ENCODE data around the gene AKAP12.
A peak's percentile ranks its signal among the peaks of the same experiment; 100 is the strongest.

Gene AKAP12

GRCh38 chr6:151279891-151280290, 40.1 kb downstream of the AKAP12 start:
- no peak for DNase-seq (ENCODE audit: low spot score)

GRCh38 chr6:151280859-151281258, 41.1 kb downstream of the AKAP12 start:
- DNase-seq (ENCODE audit: low spot score): no peak

DNA sequence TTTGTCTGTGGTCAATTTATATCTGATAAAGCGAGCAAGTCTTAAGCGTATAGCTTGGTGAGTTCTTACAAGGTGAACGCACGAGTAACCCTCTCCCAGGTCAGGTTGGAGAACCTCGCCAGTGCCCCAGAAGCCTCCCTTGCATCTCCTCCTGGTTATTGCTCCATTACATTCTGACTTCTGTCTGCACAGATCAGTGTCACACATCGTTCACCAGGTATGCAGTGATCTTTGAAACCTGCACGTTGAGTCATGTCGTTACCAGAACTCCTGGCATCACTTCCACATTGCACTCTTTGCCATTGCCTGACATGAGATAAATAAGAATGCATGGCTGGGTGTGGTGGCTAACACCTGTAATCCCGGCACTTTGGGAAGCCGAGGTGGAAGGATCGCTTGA, 44.2 kb downstream of the AKAP12 start:
- no peak for DNase-seq (ENCODE audit: low spot score)

- peak; percentile 11 for DNase-seq (ENCODE audit: low spot score)
These were observed 44.8 kb downstream of the AKAP12 start for GRCh38 chr6:151284548-151285017.

DNA sequence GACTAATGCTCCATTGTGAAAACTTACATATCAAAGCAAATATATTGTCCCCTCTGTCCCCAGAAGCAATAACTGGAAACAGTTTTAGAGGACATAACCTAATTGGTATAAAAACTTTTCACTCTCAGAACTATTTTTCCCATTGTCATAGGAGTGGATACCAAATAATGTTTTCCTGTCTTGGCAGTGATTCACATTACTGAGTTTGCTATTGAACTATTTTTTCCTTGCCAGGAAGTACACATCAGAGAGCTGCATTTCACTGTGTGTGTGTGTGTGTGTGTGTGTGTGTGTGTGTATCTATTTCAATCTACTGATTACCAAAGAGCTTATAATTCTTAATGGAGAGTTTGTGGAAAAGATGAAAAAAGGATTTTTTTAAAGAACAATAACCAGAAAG, 45.4 kb downstream of the AKAP12 start:
- peak; percentile 41 for DNase-seq (ENCODE audit: low spot score)

GRCh38 chr6:151286214-151286613, 46.4 kb downstream of the AKAP12 start:
- no peak for DNase-seq (ENCODE audit: low spot score)

DNA sequence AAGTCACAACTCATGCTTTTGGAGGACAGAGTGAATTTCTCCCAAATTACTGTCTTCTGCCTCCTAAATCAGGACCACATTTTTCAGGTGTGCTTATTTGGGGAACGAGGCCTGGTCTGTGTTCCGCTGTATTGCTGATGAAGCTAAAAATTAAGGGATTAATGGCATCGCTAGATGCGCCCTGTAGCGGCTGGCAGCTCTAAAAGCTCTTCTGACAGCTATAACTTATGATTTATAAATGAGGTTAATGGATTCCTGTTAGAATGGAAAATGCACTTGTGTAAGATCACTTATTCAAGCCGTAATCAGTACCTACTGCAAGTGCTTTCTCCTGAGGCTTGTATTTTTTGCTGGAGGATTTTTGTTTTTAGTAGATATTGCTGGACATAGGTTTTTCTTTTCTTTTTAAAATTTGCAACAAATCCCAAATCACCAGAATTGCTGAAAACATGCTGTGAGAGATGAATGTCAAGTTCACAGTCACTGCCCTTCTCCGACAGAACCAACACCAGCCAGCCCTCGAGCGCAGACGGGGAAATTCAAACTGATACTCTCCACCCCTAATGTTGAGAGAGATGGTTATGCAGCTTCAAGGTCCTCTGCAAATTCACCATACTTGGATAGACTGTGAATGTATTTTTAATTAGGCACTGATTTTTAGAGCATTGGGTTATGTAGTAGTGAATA, 49.1 kb downstream of the AKAP12 start:
- no peak for DNase-seq (ENCODE audit: low spot score)

DNA sequence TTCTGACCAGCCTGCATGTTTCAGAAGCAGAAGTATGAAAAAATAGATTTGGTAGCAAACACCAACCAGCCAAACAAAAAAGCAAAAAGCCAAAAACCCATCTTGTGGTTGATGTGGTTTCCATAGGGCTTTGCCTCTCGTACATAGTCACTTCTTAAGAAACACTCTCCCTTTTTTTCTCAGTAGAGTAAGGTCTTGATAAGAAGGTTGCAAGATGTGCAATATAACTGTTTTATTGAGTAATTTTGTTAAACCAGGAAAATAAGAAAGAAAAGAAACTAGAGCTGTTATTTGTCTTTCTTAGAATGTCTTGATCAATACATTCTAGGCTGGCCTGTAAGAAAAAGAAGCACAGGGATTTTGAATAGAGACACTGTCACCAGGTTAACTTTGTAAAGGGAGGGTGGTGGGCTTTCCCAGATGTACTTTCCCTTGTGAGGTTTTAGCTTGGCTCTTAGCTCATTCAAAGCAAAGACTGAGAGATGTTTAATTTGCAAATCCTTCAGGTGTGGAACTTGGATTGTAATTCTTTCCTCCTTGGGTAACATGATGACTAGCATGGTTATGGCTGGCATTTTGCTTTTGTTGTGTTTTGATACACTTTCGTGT, 49.7 kb downstream of the AKAP12 start:
- DNase-seq (ENCODE audit: low spot score): no peak

- peak; percentile 71 for DNase-seq (ENCODE audit: low spot score)
These were observed 51.3 kb downstream of the AKAP12 start for GRCh38 chr6:151290877-151291721.

- peak; percentile 20 for DNase-seq (ENCODE audit: low spot score)
These were observed 51.9 kb downstream of the AKAP12 start for GRCh38 chr6:151291722-151292059.

DNA sequence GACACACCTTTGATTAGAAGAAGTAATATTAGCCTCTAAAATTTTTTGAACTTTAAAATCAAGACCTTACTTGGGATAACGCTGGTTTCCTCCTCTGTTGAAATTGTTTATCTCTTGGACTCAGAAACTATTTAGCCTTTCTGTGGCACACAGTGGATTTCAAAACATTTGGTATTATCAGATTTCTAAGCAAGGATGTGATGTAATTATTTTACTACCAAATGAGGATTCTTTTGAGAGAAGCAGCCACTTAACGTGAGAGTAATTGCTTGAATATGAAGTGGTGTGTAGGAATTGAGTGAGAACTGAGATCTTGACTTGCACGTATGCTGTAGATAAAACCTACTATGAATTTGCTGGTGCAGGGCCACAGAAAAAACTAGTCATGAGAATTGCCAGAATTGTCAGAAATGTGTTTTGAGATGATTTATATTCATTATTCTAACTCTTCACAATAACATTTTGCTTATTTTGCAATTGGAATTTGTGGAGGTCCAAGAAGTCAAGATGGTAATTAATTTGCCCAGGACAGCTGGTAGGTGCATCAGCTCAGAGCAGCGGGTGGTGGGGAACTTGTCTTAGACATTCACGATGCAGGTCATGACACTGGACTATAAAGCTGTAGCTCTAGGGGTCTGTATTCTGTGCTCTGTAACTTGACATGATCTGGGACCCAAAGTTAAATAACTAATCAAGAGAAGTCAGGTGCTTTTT, 53.4 kb downstream of the AKAP12 start:
- DNase-seq (ENCODE audit: low spot score): no peak

DNA sequence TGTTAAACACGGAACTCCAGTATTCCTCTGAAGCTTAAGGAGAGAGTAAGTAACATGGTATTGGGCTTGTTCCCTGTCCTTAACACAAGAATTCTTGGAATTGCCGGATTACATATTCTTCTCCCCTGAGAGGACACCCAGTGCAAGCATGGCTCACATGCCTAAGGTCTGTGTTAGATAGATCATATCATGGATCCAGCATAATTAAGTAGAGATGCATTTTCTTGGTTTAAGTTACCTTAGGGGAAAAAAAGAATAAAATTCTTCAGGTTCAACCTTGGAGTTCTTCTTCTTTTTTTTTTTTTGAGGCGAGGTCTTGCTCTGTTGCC, 53.9 kb downstream of the AKAP12 start:
- no peak for DNase-seq (ENCODE audit: low spot score)

DNA sequence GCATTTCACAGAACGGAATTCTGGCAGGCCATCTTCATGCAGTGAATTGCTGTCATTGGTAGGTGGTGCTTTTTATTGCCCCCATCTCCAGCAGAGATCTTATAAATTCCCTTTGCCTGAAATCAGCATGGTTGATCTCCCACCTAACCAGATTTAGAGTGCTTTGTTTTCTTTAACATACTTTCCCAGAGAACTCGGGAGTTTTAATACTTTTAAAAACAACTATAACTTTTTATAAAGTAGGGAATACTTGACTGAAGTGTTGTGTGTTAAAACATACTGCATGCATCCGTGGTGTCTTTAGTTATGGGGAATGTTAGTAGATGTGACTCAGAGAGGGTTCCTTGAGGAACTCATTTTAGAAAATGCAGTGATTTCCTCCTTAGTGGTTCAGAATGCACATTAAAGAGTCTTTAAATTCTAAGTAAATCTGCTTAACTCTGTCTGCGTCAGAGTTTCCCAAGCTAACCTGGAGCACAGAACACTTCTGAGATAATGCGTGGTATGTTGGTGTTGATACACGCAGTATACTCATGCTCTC, 54.9 kb downstream of the AKAP12 start:
- peak; percentile 60 for DNase-seq (ENCODE audit: low spot score)

DNA sequence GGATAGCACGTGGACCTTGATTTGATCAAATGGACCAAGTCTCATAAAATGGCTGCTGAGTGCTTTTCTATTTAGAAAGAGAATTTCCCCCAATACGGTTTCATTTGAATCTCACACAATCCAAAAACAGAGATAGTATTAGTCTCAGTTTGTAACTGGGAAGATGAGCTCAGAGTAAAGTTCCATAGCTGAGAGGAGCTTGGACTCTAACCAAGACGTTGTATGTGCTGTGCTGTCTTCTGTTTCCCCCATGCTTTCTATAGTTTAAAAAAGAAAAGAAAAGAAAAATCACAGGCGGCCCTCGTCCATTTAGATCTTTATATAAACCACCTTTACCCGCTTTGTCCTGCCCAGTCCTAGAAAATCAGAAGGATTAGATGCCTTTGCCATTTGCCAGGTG, 58.1 kb downstream of the AKAP12 start:
- DNase-seq (ENCODE audit: low spot score): no peak

DNA sequence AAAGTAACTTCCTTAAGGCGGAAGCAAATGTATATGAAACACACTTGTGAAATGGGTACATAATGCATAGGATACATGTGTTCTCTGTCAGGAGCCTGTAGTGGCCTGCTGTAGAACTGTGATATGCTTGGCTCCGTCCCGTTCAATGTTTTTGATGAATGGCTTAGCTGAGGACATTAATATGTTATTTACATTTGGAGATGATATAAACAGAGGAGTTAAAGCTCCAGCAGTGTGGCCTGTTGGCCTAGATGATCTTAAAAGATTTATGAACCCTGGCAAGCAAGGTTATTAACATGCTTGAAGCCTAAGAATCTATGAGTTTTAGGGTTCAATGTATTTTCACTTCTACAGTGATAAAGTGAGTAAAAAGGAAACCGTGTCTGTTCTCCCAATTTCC, 59.2 kb downstream of the AKAP12 start:
- no peak for DNase-seq (ENCODE audit: low spot score)

GRCh38 chr6:151300267-151300991, 60.7 kb downstream of the AKAP12 start:
- no peak for DNase-seq (ENCODE audit: low spot score)

- no peak for DNase-seq (ENCODE audit: low spot score)
These were observed 61.8 kb downstream of the AKAP12 start for GRCh38 chr6:151301547-151301946.

GRCh38 chr6:151303231-151303630, 63.5 kb downstream of the AKAP12 start:
- no peak for DNase-seq (ENCODE audit: low spot score)

- DNase-seq (ENCODE audit: low spot score): no peak
These were observed 66.6 kb downstream of the AKAP12 start for GRCh38 chr6:151306269-151306783.

DNA sequence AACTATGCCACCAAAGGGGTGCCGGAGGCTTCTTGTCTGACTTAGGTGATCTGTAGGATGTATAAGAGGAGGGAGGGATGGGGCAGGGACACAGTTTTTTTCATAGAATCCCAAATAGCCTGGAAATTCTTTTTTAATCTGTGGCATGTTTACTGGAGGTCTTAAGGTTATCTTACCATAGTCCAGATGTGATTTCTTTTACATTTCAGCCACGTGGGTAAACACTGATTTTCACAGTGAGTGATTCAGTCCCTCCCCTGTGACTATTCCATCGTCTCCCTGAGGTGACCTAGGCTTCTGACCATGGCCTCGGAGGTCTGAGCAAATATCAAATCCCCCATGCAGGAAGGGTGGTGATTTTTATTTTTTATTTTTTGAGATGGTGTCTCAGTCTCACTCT, 67.7 kb downstream of the AKAP12 start:
- no peak for DNase-seq (ENCODE audit: low spot score)

GRCh38 chr6:151309619-151310018, 69.9 kb downstream of the AKAP12 start:
- no peak for DNase-seq (ENCODE audit: low spot score)
